Measurements from ENCODE around the gene SLAIN2. TPM values are rescaled to one million over a fixed set of nuclear protein-coding genes. Genes with fewer than 3 reads are reported as not detected.
"Not testable (repeated sequence)": the region's sequence is repeated elsewhere in the genome, so short reads cannot be mapped to it uniquely, and the experiment has no call there.

SLAIN2 gene
- total RNA-seq, 1 donor from 2014 or later = 64.0 TPM

- no peak for DNase-seq (ENCODE audit: low spot score)
These were observed 98.7 kb downstream of the SLAIN2 start for GRCh38 chr4:48439988-48440387.

- not testable (repeated sequence) for DNase-seq (ENCODE audit: low spot score)
These were observed 99.6 kb downstream of the SLAIN2 start for GRCh38 chr4:48440914-48441313.

GRCh38 chr4:48445704-48446103 lies 104.4 kb downstream of the SLAIN2 start:
- DNase-seq (ENCODE audit: low spot score) = no peak

- DNase-seq (ENCODE audit: low spot score) = no peak
These were observed 105.3 kb downstream of the SLAIN2 start for GRCh38 chr4:48446642-48447041.

GRCh38 chr4:48449151-48449550 lies 107.8 kb downstream of the SLAIN2 start:
- no peak for DNase-seq (ENCODE audit: low spot score)

GRCh38 chr4:48450740-48451139 lies 109.4 kb downstream of the SLAIN2 start:
- DNase-seq (ENCODE audit: low spot score) = no peak

- not testable (repeated sequence) for DNase-seq (ENCODE audit: low spot score)
These were observed 110.3 kb downstream of the SLAIN2 start for GRCh38 chr4:48451656-48452055.

- no peak for DNase-seq (ENCODE audit: low spot score)
These were observed 113.3 kb downstream of the SLAIN2 start for GRCh38 chr4:48454591-48454990.

- no peak for DNase-seq (ENCODE audit: low spot score)
These were observed 119.7 kb downstream of the SLAIN2 start for GRCh38 chr4:48461000-48461399.

GRCh38 chr4:48462363-48462762 lies 121.0 kb downstream of the SLAIN2 start:
- DNase-seq (ENCODE audit: low spot score) = peak; percentile 5

- no peak for DNase-seq (ENCODE audit: low spot score)
These were observed 126.1 kb downstream of the SLAIN2 start for GRCh38 chr4:48467442-48467841.

GRCh38 chr4:48467891-48468290 lies 126.6 kb downstream of the SLAIN2 start:
- DNase-seq (ENCODE audit: low spot score) = no peak

- DNase-seq (ENCODE audit: low spot score) = no peak
These were observed 128.8 kb downstream of the SLAIN2 start for GRCh38 chr4:48470137-48470536.

GRCh38 chr4:48470570-48470969 lies 129.2 kb downstream of the SLAIN2 start:
- DNase-seq (ENCODE audit: low spot score) = no peak

- no peak for DNase-seq (ENCODE audit: low spot score)
These were observed 131.5 kb downstream of the SLAIN2 start for GRCh38 chr4:48472794-48473193.

- DNase-seq (ENCODE audit: low spot score) = no peak
These were observed 134.4 kb downstream of the SLAIN2 start for GRCh38 chr4:48475770-48476169.

Other genes with a start within 250 kb of the SLAIN2 start
- gene TXK, start 207.3 kb upstream of the SLAIN2 start, total RNA-seq (ENCODE audit: insufficient read depth, low replicate concordance) = 0.48 TPM
- gene TEC, start 71.7 kb upstream of the SLAIN2 start, total RNA-seq (ENCODE audit: insufficient read depth, low replicate concordance) = 5.1 TPM
- gene SLC10A4, start 141.8 kb downstream of the SLAIN2 start, total RNA-seq (ENCODE audit: insufficient read depth, low replicate concordance) = not detected
- gene ZAR1, start 148.7 kb downstream of the SLAIN2 start, total RNA-seq (ENCODE audit: insufficient read depth, low replicate concordance) = 0.48 TPM